SK-N-SH (cell line): Measurements from ENCODE around the gene RIMS4.
A peak's percentile ranks its signal among the peaks of the same experiment; 100 is the strongest.

Experiments
- EP300 ChIP-seq, 2 experiments: IDR thresholded peaks; 2 replicates each; pipeline versions ENCODE4 v1.4.0 to v1.6.1; 2012; ENCODE audit warnings: borderline replicate concordance in 1 of 2, low read depth in 1 of 2, low read length in 1 of 2
- JUND ChIP-seq: IDR thresholded peaks from 2 replicates; pipeline ENCODE4 v1.4.0; 2012
- MAX ChIP-seq: IDR thresholded peaks from 2 replicates; pipeline ENCODE4 v1.4.0; 2012; ENCODE audit warnings: low read depth
- POLR2AphosphoS5 ChIP-seq: IDR thresholded peaks from 2 replicates; pipeline ENCODE4 v1.6.1; 2012; ENCODE audit warnings: low read depth, low read length
- RAD21 ChIP-seq: IDR thresholded peaks from 2 replicates; pipeline ENCODE4 v1.6.1; 2012; ENCODE audit warnings: mild to moderate bottlenecking, low read length
- RCOR1 ChIP-seq: fragments of 150-350 bp; IDR thresholded peaks from 2 replicates; pipeline ENCODE4 v1.6.1; 2017; ENCODE audit warnings: antibody characterized with exemption, low read length
- RFX5 ChIP-seq: IDR thresholded peaks from 2 replicates; pipeline ENCODE4 v1.6.1; 2012; ENCODE audit warnings: mild to moderate bottlenecking, improper control_type of control experiment, low read length
- SIN3A ChIP-seq: IDR thresholded peaks from 2 replicates; pipeline ENCODE4 v1.6.1; 2012; ENCODE audit warnings: low read depth, mild to moderate bottlenecking, low read length, moderate library complexity, borderline replicate concordance
- SMC3 ChIP-seq: IDR thresholded peaks from 2 replicates; pipeline ENCODE4 v1.6.1; 2012; ENCODE audit warnings: low read depth, low read length, improper control_type of control experiment
- YY1 ChIP-seq: IDR thresholded peaks from 2 replicates; pipeline ENCODE4 v1.4.0; 2012; ENCODE audit warnings: low read depth, mild to moderate bottlenecking
- TF ChIP-seq, protein P1 (sequence below): IDR thresholded peaks from 2 replicates; pipeline ENCODE4 v1.4.0; 2012; ENCODE audit warnings: low read depth, borderline replicate concordance
- TF ChIP-seq, protein P2 (sequence below): fragments of 200-600 bp; sonication (generic); IDR thresholded peaks from 2 replicates; pipeline ENCODE4 v1.6.1; 2017; ENCODE audit warnings: antibody characterized with exemption, mild to moderate bottlenecking, moderate library complexity

DNA sequence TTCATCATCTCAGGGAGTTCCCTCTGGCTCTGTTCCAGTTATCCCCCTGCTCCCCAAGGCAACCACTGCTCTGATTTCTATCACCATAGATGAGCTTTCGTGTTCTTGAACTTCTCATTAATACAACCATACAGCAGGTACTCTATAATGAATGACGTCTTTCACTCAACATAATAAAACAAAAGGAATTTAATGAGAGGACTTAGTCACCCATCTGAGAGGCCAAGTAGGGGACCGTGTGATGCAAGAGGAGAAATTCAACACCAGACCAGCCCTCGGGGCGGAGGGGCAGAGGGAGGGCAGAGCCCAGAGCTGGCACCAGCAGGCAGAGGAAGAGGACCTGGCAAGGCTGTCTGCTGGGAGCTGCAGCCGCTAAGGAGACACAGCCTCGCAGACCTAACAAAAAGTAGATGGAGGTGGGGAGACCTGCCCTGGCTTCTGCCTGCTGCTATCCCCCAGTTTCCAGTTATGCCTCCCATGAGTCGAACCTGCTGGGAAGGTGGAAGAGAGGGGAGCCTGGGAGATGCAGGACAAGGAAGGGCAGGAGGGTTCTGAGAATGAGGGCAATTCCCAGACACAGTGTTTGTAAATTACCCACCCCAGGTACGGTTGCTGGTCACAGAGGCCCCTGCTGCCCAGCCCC, 81.4 kb downstream of the RIMS4 start:
- no peak for TF ChIP-seq SMC3
- TF ChIP-seq YY1 = no peak
- TF ChIP-seq EP300 (IDR thresholded peaks at IDR 0.05; ENCODE audit: borderline replicate concordance in 1 of 2, low read depth in 1 of 2, low read length in 1 of 2) = peak; percentile 59 to 77; a peak in 3 of 4 replicates
- TF ChIP-seq MAX = peak; percentile 62; the same call in 1 of the 2 replicates
- TF ChIP-seq, protein P1, sequence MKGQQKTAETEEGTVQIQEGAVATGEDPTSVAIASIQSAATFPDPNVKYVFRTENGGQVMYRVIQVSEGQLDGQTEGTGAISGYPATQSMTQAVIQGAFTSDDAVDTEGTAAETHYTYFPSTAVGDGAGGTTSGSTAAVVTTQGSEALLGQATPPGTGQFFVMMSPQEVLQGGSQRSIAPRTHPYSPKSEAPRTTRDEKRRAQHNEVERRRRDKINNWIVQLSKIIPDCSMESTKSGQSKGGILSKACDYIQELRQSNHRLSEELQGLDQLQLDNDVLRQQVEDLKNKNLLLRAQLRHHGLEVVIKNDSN = peak; percentile 25; the same call in 1 of the 2 replicates
- TF ChIP-seq, protein P2, sequence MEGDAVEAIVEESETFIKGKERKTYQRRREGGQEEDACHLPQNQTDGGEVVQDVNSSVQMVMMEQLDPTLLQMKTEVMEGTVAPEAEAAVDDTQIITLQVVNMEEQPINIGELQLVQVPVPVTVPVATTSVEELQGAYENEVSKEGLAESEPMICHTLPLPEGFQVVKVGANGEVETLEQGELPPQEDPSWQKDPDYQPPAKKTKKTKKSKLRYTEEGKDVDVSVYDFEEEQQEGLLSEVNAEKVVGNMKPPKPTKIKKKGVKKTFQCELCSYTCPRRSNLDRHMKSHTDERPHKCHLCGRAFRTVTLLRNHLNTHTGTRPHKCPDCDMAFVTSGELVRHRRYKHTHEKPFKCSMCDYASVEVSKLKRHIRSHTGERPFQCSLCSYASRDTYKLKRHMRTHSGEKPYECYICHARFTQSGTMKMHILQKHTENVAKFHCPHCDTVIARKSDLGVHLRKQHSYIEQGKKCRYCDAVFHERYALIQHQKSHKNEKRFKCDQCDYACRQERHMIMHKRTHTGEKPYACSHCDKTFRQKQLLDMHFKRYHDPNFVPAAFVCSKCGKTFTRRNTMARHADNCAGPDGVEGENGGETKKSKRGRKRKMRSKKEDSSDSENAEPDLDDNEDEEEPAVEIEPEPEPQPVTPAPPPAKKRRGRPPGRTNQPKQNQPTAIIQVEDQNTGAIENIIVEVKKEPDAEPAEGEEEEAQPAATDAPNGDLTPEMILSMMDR = no peak
- TF ChIP-seq RFX5 = no peak
- TF ChIP-seq POLR2AphosphoS5 = peak; percentile 70
- no peak for TF ChIP-seq RAD21
- no peak for TF ChIP-seq SIN3A
- no peak for TF ChIP-seq RCOR1
- peak; percentile 79 for TF ChIP-seq JUND
